DOHH2 (cell line): ENCODE data around the gene KBTBD13.

Experiments
- H3F3A ChIP-seq: fragments of 200-600 bp; sonication (generic), shearing (Covaris generic); 2 replicates; pipeline ENCODE4 v1.6.0; 2016; ENCODE audit warnings: antibody characterized with exemption, mild to moderate bottlenecking; ENCODE audit not compliant: control insufficient read depth, insufficient read depth
- H3K27ac ChIP-seq: fragments of 200-600 bp; sonication (generic); 2 replicates; pipeline ENCODE4 v1.5.1; 2014; ENCODE audit warnings: low read depth, mild to moderate bottlenecking, low read length, moderate library complexity
- H3K27me3 ChIP-seq: fragments of 200-600 bp; sonication (generic); 2 replicates; pipeline ENCODE4 v1.6.1; 2014; ENCODE audit warnings: mild to moderate bottlenecking, low read length, mixed read lengths; ENCODE audit not compliant: control insufficient read depth
- H3K36me3 ChIP-seq: fragments of 200-600 bp; sonication (generic); 2 replicates; pipeline ENCODE4 v1.6.1; 2014; ENCODE audit warnings: mild to moderate bottlenecking, low read length, moderate library complexity, mixed read lengths; ENCODE audit not compliant: control insufficient read depth
- H3K4me1 ChIP-seq: fragments of 200-600 bp; sonication (generic); 2 replicates; pipeline ENCODE4 v1.6.1; 2014; ENCODE audit warnings: mild to moderate bottlenecking, low read length, mixed read lengths; ENCODE audit not compliant: control insufficient read depth
- H3K4me2 ChIP-seq: fragments of 200-600 bp; sonication (generic); 2 replicates; pipeline ENCODE4 v1.6.0; 2014; ENCODE audit warnings: mild to moderate bottlenecking, low read length, moderate library complexity
- H3K4me3 ChIP-seq: fragments of 200-600 bp; sonication (generic); 2 replicates; pipeline ENCODE4 v1.5.1; 2014; ENCODE audit warnings: mild to moderate bottlenecking, low read length, mixed read lengths
- H3K79me2 ChIP-seq: fragments of 200-600 bp; sonication (generic); 2 replicates; pipeline ENCODE4 v1.6.1; 2014; ENCODE audit warnings: mild to moderate bottlenecking, low read length, mixed read lengths; ENCODE audit not compliant: control insufficient read depth
- H3K9me2 ChIP-seq: fragments of 200-600 bp; sonication (generic); replicated peaks from 2 replicates; pipeline ENCODE4 v1.6.1; 2014; ENCODE audit warnings: mild to moderate bottlenecking, low read length, mixed read lengths; ENCODE audit not compliant: control insufficient read depth
- H3K9me3 ChIP-seq: fragments of 200-600 bp; sonication (generic); 2 replicates; pipeline ENCODE4 v1.6.1; 2014; ENCODE audit warnings: antibody characterized with exemption, low read length, mixed read lengths; ENCODE audit not compliant: control insufficient read depth, insufficient read depth
- H4K20me1 ChIP-seq: fragments of 200-600 bp; sonication (generic); 2 replicates; pipeline ENCODE4 v1.6.0; 2014; ENCODE audit warnings: low read depth, mild to moderate bottlenecking, antibody characterized with exemption, low read length, moderate library complexity; ENCODE audit not compliant: control insufficient read depth, insufficient read depth
- CTCF ChIP-seq: fragments of 200-600 bp; sonication (generic); IDR thresholded peaks from one replicate; pipeline ENCODE4 v1.5.1; 2014; ENCODE audit warnings: antibody characterized with exemption, mild to moderate bottlenecking, low read depth, low read length; ENCODE audit not compliant: poor library complexity, severe bottlenecking
- EZH2phosphoT487 ChIP-seq: fragments of 200-600 bp; sonication (generic); IDR thresholded peaks from 2 replicates; pipeline ENCODE4 v1.6.1; 2017; ENCODE audit warnings: borderline replicate concordance, mild to moderate bottlenecking, antibody characterized with exemption, low read length, moderate library complexity, mixed read lengths

KBTBD13 gene

DNA sequence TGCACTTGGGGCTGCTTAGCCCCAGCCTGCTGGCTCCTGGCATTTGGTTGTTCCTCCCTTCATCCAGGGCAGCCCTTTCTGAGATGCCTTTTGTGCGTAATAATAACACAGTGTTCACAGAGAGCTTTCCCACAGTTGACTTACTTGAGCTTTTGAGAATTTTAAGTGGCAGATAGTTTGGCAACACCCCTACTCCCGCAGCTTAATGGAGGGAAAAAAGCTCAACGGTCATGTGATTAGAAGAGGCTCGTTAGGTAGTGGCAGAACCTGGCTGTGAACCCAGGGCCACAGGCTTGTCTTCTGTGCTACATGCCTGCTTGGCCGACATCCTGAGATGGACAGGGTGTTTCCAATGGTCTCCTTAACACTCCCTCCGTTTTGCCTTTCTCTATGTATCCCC is 4.7 kb downstream of the KBTBD13 start:
- Histone ChIP-seq H3K36me3 (no peaks in the 10 kb centered on the region), H3K4me2 (no peak overlapping the region), H3K4me3 (no peak overlapping the region), H4K20me1 (no peaks in the 10 kb centered on the region), H3K4me1 (no peaks in the 10 kb centered on the region), H3F3A (no peaks in the 10 kb centered on the region), H3K9me2 (no peaks in the 10 kb centered on the region), H3K27ac (no peak overlapping the region), H3K27me3 (peaks cover 59% of the 10 kb centered on the region), H3K9me3 (no peaks in the 10 kb centered on the region), H3K79me2 (no peaks in the 10 kb centered on the region)
- TF ChIP-seq CTCF (no peak), EZH2phosphoT487 (no peak)

DNA sequence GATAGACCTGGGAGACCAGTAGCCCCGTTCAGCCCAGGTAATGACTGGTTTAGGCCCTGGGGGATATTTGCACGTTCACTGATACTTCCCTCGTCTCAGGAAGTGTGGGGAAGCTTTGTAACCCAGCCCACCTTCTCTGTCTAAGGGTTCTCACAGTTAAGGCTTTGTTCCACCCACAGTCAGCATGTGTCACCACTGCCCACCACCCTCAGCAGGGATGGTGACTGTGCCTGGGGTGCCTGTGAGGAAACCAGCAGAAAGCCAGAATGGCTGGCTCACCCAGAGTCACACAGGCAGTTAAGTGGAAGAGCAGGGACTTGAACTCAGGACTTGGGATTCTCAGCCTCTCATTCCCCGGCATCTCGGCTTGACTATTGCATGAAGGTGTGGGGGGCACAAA is 5.2 kb downstream of the KBTBD13 start:
- Histone ChIP-seq H4K20me1 (no peaks in the 10 kb centered on the region), H3K9me3 (no peaks in the 10 kb centered on the region), H3K79me2 (no peaks in the 10 kb centered on the region), H3K4me1 (no peaks in the 10 kb centered on the region), H3F3A (no peaks in the 10 kb centered on the region), H3K4me3 (no peak overlapping the region), H3K4me2 (no peak overlapping the region), H3K27me3 (peaks cover 59% of the 10 kb centered on the region), H3K9me2 (no peaks in the 10 kb centered on the region), H3K36me3 (no peaks in the 10 kb centered on the region), H3K27ac (no peak overlapping the region)
- no peak for TF ChIP-seq EZH2phosphoT487
- no peak for TF ChIP-seq CTCF

DNA sequence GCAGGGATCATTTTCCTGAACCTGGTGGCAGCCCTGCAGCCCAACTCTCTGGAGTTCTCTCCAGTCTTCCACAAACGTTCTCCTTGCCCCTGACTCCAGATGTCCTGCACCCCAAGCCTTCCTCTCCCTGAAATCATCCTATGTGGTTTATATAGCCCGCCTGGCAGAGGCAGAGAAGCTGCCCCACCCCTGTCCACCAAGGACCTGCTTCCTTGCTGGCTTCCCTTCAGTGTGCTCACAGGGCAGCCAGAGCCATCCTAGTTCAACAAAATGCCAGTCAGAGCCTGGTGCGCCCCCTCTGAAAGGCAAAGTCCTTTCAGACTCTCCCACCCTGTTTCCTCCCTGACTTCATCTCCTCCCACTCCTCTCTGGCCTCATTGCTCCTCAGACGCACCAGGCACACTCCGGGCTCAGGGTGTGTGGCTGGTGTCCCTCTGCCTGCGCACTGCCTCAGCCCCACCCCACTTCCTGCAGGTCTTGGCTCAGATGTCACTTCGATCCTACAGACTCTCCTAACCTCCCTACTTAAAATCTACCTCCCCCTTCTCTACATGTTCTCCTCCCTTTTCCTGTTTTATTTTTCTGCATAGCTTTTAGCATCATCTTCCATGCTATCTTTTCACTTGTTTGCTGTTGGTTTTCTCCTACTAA is 5.9 kb downstream of the KBTBD13 start:
- Histone ChIP-seq H3K4me2 (no peak overlapping the region), H3K36me3 (no peaks in the 10 kb centered on the region), H4K20me1 (no peaks in the 10 kb centered on the region), H3K79me2 (no peaks in the 10 kb centered on the region), H3F3A (no peaks in the 10 kb centered on the region), H3K9me3 (no peaks in the 10 kb centered on the region), H3K9me2 (no peaks in the 10 kb centered on the region), H3K4me1 (no peaks in the 10 kb centered on the region), H3K27me3 (peaks cover 59% of the 10 kb centered on the region), H3K4me3 (no peak overlapping the region), H3K27ac (no peak overlapping the region)
- no peak for TF ChIP-seq CTCF
- TF ChIP-seq EZH2phosphoT487 = no peak
